Thoracic aorta endothelial cell (primary cell): ENCODE results near the gene CFAP74. TPM values are rescaled to one million over a fixed set of nuclear protein-coding genes. Genes with fewer than 3 reads are reported as not detected.

Source experiments
- total RNA-seq: library from RNA; depleted of rRNA; stranded (reverse); fragments of >200 nt; gene quantifications from 2 replicates; pipeline ENCODE4 v1.2.3, GENCODE V29; 2012

CFAP74 gene
- total RNA-seq, result not detected in 2 replicates

DNA sequence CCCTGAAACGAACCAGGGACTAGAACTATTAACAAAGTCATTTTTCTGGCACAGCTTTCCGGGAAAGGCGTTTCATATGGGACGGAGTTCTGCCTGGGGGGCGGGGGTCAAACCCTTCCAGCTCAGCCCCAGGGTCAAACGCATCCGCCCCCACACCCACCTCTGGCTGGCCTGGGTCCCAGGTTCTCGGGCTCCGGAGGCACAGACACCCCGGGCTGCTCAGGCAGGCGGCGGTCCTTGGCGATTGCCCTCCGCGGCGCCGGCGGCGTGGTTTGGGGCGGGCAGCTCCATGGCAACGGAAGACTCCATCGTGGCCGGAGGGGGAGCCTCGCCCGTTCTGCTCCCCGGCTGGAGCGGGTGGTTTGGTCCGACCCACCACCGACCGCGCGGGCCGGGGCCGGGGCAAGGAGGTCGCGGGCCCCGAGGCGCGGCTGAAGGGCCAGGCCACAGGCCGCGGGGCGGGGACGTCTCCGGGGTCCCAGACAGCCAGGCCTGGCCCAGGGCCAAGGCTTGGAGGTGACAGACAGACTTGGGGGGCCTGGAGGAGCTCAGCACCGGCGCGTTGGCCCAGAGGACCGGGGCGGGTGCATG is at the start of gene CFAP74:
CFAP74 (minus strand) TSS at position 246 of the 591 bp plus-strand sequence. CDS start 12,830 bp downstream, outside the sequence.

GRCh38 chr1:2049718-2050431 is 46.3 kb upstream of the CFAP74 start, which contains the start of gene PRKCZ:
Gene PRKCZ (plus strand): TSS chr1:2050411. CDS start chr1:2050631, 220 bp downstream.

DNA sequence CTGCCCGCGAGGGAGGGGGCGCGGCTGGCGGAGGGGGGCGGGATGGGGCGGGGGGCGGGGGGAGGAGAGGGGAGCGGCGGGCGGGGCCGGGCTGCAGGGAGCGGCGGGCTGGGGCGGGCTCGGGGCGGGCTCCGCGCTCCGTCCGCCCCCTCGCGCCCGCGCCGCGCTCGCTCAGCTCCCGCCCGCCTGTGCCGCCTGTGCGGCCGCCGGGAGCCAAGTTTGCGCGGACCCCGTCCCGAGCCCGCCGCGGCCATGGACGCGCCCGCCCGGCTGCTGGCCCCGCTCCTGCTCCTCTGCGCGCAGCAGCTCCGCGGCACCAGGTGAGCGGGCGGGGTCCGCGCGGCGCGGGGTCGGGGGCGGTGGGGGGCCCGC is 15.6 kb upstream of the CFAP74 start, which contains the start of gene GABRD:
GABRD (plus strand) TSS at position 174 of the 372 bp plus-strand sequence; CDS start at position 253, 79 bp downstream.

DNA sequence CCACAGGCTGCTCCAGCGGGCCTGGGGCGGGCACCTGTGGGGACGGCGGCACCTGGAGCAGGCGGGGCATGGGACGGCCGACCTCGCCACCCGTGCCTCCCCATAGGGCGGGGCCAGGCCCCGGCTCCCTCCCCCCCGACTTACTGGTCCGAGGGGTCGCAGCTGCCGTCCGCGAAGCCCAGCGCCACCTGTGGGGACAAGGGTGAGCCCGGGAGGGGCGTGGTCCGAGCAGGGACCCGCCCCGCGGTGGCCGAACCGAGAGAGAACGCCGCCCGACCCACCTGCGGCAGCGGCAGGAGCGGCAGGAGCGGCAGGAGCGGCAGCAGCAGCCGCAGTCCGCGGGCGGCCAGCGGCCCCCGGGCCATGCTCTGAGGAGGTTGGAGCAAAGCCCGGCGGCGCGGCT is 84.7 kb downstream of the CFAP74 start, which contains the start of gene TMEM52:
TMEM52 (minus strand) TSS at position 379 of the 403 bp plus-strand sequence; CDS start at position 365, 14 bp downstream.

DNA sequence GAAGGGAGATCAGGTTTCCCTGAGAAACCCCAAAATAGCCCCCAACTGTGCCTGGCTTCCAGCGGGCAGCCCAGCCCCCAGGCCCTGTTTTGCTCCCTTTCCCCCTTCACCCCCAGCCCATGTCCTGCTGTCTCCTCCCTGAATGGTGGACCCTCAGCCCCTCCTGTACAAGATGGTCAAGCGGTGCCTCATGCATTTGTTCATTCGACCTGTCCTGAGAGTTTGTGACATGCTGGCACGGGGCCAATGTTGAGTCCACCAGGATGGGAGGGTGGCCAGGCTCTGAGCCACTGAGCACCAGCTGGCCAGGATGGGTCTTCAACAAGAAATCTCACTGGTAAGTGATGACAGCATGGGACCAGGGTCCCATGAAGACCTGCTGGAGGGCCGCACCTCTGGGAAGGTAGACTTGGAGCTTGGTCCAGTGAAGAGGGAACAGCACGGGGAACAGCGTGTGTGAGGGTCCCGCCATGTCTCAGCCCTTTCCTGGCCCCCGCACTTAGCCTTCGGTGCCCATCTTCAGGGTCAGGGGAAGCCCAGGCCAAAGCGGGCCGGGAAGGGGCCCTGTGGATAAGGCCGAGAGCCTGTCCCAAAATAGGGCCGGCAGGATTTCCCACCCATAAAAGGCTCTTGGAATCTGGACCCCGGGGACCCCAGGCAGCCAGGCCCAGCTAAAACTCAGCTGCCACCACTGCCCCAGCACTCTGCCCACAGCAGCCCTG is 88.5 kb downstream of the CFAP74 start, which contains the start of gene CALML6:
CALML6 (plus strand) TSS at position 290 of the 722 bp plus-strand sequence; CDS start at position 311, 21 bp downstream.

GRCh38 chr1:1890506-1891348 is 112.9 kb downstream of the CFAP74 start, which contains the start of gene GNB1:
Gene GNB1 (minus strand): TSS chr1:1891087. CDS start chr1:1825453, 65,634 bp downstream.

Other genes starting within 250 kb of the CFAP74 start
- gene NADK, start 225.3 kb downstream of the CFAP74 start, total RNA-seq, result 64.9 and 70.7 TPM in 2 replicates
- gene GNB1, start 112.7 kb downstream of the CFAP74 start, total RNA-seq, result 170 and 177 TPM in 2 replicates
- gene CALML6, start 88.5 kb downstream of the CFAP74 start, total RNA-seq, result 0.40 TPM in 1 of 2 replicates, not detected in the other
- 0.66 and 1.7 TPM in 2 replicates for gene TMEM52, start 84.5 kb downstream of the CFAP74 start, total RNA-seq
- gene GABRD, start 15.6 kb upstream of the CFAP74 start, total RNA-seq, result not detected in 2 replicates
- 0.40 and 0.72 TPM in 2 replicates for gene PRKCZ, start 46.6 kb upstream of the CFAP74 start, total RNA-seq
- 14.9 and 16.6 TPM in 2 replicates for gene FAAP20, start 191.0 kb upstream of the CFAP74 start, total RNA-seq
- gene SKI, start 224.5 kb upstream of the CFAP74 start, total RNA-seq, result 36.8 and 38.2 TPM in 2 replicates